ENCODE results near the gene TECPR1.

TECPR1 gene

GRCh38 chr7:98248156-98248555 lies 3.9 kb downstream of the TECPR1 start:
- DNase-seq (ENCODE audit: low read depth in 2 of 3, low spot score in 1 of 3) = no peak

GRCh38 chr7:98244871-98245270 lies 7.2 kb downstream of the TECPR1 start:
- DNase-seq (ENCODE audit: low read depth in 2 of 3, low spot score in 1 of 3) = no peak

DNA sequence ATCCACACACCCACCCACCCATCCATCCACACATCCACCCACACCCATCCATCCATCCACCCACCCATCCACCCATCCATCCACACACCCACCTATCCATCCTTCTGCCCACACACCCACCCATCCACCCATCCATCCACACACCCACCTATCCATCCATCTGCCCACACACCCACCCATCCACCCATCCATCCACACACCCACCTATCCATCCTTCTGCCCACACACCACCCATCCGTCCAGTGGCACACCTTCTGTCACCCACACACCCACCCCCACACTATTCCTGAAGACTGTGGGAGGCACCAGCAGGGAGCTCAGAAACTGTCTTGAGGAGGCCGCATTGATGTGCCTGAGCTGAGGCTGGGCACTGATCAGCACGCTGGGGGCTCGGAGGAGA lies 9.1 kb downstream of the TECPR1 start:
- no peak for DNase-seq (ENCODE audit: low read depth in 2 of 3, low spot score in 1 of 3)

GRCh38 chr7:98242342-98242741 lies 9.7 kb downstream of the TECPR1 start:
- no peak for DNase-seq (ENCODE audit: low read depth in 2 of 3, low spot score in 1 of 3)

GRCh38 chr7:98241674-98242241 lies 10.3 kb downstream of the TECPR1 start:
- no peak for DNase-seq (ENCODE audit: low read depth in 2 of 3, low spot score in 1 of 3)

DNA sequence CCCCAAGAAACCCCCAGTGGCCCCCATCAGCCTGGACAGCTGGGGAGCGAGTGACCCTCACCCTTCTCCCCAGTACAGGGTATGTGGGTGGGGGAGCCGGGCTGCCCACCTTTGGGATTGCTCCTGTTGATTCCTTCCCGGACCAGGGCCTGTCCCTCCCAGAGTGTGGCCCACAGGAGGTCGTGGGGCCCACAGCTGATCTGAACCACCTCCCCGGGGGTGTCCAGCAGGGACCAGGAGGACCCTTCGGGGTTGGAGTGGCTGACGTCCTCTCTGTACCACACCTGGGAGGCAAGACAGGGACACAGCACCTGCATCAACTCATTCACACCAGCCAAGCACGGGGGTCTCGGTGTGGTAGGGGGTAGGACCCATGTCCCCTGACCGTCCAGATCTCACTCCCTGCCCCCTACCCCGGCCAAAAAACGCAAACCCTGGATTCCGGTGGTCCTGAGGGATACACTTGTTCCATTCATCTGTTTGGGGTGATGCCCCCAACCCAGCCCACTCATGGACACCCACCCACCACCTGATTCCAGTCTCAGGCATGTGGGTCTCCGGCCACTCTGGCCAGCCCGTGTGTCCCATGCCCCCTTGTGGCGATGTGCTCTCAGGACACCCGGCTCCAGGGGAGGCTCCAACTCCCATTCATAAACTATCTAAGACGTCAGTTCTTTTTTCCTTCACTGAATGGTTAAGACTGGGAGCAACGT lies 10.9 kb downstream of the TECPR1 start:
- no peak for DNase-seq (ENCODE audit: low read depth in 2 of 3, low spot score in 1 of 3)

DNA sequence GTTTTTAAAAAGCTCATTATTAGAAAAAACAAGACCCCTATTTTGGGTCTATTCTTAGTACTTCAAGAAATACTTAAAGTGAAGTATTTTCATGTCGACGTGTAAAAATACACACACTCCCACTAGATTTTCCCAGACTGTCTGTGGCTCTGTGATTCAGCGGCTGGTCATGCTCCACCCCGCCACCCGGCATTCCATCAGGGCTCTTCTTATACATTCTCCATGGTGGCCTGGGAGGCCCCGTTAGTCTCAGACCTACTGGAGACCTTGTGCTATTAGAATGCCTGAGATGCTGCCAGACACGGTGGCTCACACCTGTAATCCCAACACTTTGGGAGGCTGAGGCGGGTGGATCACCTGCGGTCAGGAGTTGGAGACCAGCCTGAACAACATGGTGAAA lies 13.1 kb downstream of the TECPR1 start:
- DNase-seq (ENCODE audit: low read depth in 2 of 3, low spot score in 1 of 3) = no peak

- DNase-seq (ENCODE audit: low read depth in 2 of 3, low spot score in 1 of 3) = no peak
Observed at GRCh38 chr7:98238076-98238475, 14.0 kb downstream of the TECPR1 start.

DNA sequence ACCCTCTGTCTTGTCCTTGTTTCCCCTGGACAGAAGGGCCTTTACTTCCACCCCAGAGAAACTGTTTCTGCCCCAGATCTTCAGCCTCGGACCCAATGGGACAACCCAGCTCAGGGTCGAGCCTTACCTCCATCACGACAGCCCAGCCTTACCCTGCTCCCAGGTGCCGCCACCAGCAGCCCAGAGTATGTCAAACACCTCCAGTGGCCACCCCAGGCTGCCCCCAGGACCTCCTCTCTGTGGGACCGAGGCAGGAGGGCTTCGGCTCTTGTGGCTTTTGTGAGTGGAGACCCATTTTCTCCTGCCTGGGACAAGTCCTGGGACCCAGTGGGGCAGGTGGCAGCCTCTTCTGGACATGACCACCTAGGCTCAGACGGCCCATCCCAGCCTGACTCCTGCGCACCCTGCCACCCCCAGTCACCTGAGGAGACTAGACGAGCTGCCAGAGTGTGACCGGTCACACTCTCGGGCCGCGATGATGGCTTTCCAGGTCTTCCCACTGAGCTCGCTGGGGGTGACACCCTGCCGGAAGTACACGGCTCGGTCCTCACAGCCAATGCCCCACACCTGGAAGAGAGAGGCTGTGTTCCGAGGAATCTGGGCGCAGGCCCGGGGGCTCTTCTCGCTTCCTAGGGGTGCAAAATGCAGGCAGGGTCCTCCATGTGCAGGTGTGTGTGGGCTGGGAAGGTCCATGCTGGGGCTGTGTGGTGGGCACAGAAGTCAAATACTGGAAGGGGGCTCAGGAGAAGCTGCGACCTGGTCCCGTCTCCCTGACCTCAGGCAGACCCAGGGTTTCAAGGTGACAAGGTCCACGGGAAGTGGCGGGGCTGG lies 15.5 kb downstream of the TECPR1 start:
- no peak for DNase-seq (ENCODE audit: low read depth in 2 of 3, low spot score in 1 of 3)

GRCh38 chr7:98235901-98236300 lies 16.1 kb downstream of the TECPR1 start:
- DNase-seq (ENCODE audit: low read depth in 2 of 3, low spot score in 1 of 3) = no peak

GRCh38 chr7:98234429-98235147 lies 17.4 kb downstream of the TECPR1 start:
- no peak for DNase-seq (ENCODE audit: low read depth in 2 of 3, low spot score in 1 of 3)

GRCh38 chr7:98233219-98234070 lies 18.6 kb downstream of the TECPR1 start:
- DNase-seq (ENCODE audit: low read depth in 2 of 3, low spot score in 1 of 3) = no peak

GRCh38 chr7:98232799-98233198 lies 19.2 kb downstream of the TECPR1 start:
- DNase-seq (ENCODE audit: low read depth in 2 of 3, low spot score in 1 of 3) = no peak

DNA sequence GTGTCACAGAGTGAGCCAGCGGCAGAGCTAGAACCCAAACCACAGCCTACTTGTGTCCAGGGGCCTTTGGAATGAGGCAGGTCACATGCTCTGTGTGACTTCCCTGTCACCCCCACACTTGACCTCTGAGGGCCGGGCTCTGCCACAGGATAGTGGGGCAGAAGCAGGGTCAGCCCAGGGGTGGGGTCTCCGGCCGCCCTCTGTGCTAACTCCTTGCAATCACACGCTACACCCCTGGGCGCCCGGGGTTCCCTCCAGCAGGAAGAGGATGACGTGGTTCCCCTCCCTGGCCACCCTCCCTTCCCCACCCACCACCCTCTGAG lies 19.8 kb downstream of the TECPR1 start:
- no peak for DNase-seq (ENCODE audit: low read depth in 2 of 3, low spot score in 1 of 3)

GRCh38 chr7:98231493-98232262 lies 20.4 kb downstream of the TECPR1 start:
- no peak for DNase-seq (ENCODE audit: low read depth in 2 of 3, low spot score in 1 of 3)

GRCh38 chr7:98230746-98231471 lies 21.1 kb downstream of the TECPR1 start:
- DNase-seq (ENCODE audit: low read depth in 2 of 3, low spot score in 1 of 3) = no peak

DNA sequence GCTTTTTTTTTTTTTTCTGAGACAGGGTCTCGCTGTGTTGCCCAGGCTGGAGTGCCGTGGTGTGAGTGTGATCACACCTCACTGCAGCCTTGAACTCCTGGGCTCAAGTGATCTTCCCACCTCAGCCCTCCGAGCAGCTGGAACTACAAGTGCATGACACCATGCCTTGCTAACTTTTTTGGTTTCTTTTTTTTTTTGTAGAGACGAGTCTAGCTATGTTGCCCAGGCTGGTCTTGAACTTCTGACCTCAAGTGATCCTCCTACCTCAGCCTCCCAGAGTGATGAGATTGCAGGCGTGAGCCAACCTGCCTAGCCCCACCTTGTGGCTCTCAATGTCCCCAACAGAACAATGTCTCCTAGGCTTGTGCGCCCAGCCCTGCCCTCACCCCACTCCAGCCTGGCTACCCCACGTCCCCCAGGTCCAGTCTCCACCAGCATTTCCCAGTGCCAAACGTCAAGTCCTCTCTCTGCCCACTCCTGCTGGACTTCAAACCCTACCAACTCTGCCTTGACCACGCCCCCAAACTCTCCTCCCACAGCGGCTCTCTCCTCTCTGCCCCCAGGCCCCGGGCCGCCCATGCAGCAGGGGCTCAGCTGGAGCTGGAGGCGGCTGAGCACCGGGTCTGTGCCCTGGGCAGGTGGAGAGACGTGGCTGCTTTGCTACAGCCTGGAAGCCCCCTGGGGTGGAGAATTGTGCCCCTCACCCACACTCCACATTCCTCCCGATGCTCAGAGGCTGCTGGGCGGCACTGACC lies 21.9 kb downstream of the TECPR1 start:
- DNase-seq (ENCODE audit: low read depth in 2 of 3, low spot score in 1 of 3) = no peak

GRCh38 chr7:98229441-98229840 lies 22.6 kb downstream of the TECPR1 start:
- DNase-seq (ENCODE audit: low read depth in 2 of 3, low spot score in 1 of 3) = no peak

- DNase-seq (ENCODE audit: low read depth in 2 of 3, low spot score in 1 of 3) = no peak
Observed at GRCh38 chr7:98228801-98229200, 23.2 kb downstream of the TECPR1 start.

Data from stimulated activated CD4-positive, alpha-beta T cell treated with anti-CD3 and anti-CD28 coated beads, Interleukin-12 subunit alpha, Interleukin-12 subunit beta, amount 100 ng/mL, for 48 hours (primary cell).